CD4-positive, alpha-beta T cell treated with Interferon gamma for 1 hour (primary cell): ENCODE data around the gene KANSL1.
"Not testable (repeated sequence)": the region's sequence is repeated elsewhere in the genome, so short reads cannot be mapped to it uniquely, and the experiment has no call there.

Experiments
- DNase-seq: peaks from one replicate; pipeline ENCODE4 v3.0.0-alpha.2; 2020

KANSL1 gene

GRCh38 chr17:46108550-46109110 is 84.6 kb downstream of the KANSL1 start:
- no peak for DNase-seq

- DNase-seq = no peak
Observed at GRCh38 chr17:46108120-46108519, 85.1 kb downstream of the KANSL1 start.

DNA sequence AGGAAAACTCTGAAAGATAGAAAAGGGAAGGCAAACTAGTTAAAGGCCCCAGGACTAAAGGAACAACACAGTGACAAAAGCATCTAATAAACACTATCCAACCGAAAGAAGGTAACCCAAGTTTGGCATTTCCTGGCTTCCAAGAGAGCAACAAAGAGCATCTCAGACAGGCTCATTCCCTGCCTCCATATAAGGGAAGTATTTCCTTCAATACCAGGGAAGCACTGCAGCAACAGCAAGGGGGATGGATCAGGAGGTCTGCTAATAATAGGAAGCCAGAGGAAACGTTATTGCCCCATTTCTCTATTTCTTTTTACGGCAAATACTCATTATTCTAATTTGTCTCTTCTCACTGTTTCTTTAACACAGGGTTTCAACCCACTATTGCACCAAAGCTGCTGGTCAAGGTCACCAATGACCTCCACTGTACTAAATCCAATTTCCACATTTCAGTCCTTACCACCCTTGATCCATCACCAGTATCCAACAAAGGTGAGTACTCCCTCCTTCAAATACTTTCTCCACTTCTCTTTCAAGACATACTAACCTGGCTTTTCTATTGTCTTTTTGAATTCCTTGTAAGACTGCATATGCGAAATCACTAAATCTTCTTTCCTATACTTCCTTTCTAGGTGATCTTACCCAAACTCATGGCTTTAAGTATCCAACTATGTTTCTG is 86.1 kb downstream of the KANSL1 start:
- no peak for DNase-seq

GRCh38 chr17:46102806-46103205 is 90.4 kb downstream of the KANSL1 start:
- not testable (repeated sequence) for DNase-seq

- not testable (repeated sequence) for DNase-seq
Observed at GRCh38 chr17:46101785-46102617, 91.2 kb downstream of the KANSL1 start.

DNA sequence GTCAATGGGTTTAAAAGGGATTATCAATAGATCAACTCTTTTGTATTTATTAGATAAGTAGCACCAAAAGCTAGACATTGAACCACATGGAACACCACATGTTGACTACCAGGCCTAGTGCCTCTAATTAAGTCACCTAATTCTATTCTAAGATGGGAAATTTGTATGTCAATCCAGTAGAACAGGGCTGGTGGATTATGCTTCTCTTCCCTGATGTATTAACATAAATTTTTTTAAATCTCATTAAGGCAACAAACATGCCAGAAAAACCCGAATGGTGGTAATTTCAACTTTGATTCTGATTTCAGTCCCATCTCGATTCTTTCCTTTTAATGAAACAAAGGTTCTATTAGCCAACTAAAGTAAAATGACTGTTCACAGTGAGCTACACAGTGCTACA is 92.6 kb downstream of the KANSL1 start:
- DNase-seq = no peak

DNA sequence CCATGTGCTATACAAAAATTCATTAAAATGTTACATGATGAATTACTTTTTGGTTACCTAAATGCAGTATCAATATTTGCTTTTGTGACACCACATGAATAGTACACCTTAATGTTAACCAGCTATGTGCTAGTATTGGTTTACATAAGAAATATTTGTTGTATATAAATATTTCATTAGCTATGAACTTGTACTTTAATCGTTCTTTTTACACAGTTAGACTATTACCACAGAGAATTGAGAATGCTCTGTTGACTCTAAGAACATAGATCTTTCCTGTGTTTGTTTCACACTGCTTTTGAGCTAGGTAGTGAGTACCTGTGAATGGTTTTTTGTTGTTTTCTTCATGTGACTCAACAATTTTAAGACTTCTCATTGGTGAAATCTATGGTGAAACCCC is 93.4 kb downstream of the KANSL1 start:
- no peak for DNase-seq

DNA sequence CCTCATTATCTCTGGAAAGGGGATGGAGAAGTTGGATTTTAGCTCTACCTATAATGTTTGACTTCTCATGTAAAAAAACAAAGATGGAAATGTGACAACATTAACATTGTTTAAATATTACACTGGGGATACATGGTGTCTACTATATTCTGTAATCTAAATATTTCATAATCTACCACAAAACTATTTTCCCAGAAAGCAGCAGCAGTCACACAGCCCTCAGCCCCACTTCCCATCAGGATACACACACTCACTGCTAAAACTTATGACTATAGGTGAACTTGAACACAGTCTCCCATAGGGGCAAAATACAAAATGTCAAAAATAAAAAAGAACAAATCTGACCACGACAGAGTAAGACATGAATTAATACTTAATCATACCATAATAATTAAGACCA is 95.7 kb downstream of the KANSL1 start:
- no peak for DNase-seq

DNA sequence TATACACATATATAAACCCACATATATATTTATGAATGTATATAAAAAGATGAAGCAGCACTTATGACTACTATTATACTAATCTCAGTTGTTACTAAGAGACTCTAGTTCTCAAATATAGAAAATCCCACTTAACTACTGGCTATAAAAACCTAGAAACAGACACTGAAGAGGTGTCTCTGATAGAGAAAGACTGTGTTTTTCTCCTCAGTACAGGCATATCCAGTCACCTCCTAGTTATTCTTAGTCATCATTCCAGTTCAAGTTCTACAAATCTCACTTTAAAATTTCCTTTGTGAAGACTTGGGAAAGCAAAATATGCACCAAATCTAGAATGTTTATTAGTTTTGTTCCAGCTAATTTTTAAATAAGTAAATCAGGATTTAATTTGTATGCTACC is 100.2 kb downstream of the KANSL1 start:
- DNase-seq = no peak

- DNase-seq = no peak
Observed at GRCh38 chr17:46090871-46091270, 102.4 kb downstream of the KANSL1 start.

DNA sequence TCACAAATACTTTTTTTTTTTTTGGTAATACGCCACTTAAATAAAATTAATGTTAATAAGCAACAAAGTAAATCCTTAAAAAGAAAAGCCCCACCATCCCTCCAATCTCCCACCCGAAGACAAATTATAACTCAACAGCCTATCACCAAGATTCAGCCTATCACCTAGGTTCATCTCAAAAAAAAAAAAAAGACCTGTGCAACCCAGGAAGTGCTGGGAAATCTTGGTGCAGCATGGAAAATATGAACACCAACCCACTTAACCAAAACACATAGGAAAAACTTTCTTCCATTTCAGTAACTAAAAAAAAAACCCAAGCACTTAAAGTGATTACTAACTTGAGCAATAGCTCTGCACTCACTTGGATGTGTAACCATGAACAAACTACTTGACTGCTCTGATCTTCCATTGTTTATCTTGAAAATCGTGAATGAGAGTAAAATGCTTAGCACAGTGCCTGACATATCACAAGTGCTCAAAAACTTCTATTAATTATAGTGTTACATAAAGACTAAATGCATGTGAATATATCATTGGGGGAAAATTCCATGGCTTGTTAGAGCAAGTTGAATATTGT is 103.8 kb downstream of the KANSL1 start:
- no peak for DNase-seq

DNA sequence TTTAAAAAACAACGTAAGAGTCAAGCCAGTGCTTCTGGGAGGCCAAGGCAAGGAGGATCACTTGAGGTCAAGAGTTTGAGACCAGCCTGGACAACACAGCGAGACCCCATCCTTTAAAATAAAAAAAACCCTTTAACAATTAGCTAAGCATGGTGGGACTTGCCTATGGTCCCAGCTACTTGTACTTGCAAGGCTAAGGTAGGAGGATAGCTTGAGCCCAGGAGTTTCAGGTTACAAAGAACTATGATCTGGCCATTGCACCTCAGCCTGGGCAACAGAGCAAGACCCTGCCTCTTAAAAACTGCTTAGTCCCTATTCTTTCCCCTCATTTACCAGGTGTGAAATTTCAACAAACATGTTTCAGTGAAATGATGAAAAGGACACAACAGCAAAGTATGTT is 104.6 kb downstream of the KANSL1 start:
- no peak for DNase-seq

DNA sequence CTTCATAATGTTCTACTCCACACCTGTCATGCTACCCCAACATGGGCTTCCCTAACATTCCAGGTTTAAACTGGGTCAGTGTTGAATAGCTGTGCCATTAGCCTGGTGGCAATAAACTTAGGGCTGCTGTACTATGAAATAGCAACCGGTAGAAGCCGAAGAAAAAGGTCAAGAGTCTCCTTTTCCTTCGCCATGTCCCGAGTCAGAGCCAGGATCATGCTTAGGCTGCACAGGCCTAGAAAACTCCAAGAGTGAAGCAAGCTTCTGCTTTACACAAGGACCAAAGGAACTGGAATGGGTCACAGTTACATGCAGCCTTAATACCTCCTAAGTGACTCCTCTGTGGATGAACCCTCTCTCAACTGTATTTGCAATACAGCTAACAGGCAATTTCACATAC is 105.4 kb downstream of the KANSL1 start:
- DNase-seq = not testable (repeated sequence)

DNA sequence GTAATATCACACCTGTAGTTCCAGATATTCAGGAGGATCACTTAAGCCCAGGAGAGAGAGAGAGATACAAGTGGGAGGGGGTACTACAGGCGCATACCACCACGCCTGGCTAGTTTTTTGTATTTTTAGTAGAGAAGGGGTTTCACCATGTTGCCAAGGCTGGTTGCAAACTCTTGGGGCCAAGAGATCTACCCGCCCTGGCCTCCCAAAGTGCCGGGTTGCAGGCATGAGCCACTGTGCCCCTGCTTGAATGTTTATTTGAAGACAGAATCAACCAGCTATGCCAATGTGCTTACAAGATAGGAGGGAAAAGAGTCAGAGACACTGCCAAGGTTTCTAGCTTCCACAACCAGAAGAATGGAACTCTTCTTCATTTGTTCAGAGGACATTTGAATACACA is 106.4 kb downstream of the KANSL1 start:
- DNase-seq = no peak

DNA sequence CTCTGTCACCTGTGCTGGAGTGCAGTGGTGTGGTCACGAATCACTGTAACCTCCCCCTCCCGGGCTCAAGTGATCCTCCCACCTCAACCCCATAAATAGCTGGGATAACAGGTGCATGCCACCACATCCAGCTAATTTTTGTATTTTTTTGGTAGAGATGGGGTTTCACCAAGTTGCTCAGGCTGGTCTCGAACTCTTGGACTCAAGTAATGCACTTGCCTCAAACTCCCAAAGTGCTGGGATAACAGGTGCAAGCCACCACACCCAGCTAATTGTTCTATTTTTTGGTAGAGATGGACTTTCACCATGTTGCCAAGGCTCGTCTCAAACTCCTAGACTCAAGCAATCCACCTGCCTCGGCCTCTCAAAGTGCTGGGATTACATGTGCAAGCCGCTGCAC is 107.7 kb downstream of the KANSL1 start:
- DNase-seq = no peak

DNA sequence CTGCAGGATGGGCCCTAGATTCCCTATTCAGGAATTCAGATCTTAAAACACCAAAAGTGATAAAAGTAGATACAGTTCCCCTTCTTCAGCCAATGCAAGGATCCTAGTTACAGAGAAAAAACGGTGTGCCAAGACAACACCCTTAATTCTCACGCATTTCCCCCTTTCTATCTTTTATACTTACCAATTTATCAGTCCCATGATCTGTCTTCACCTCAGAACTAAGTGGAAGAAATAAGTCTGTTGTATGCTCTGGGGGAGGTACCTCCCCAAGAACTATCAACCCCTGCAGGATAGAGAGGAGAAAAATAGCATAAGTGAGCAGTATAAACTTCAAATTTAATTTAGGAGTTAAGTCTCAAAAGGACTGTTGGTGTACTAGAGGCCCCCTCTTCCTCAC is 111.0 kb downstream of the KANSL1 start:
- no peak for DNase-seq

GRCh38 chr17:46081018-46081320 is 112.3 kb downstream of the KANSL1 start:
- no peak for DNase-seq

DNA sequence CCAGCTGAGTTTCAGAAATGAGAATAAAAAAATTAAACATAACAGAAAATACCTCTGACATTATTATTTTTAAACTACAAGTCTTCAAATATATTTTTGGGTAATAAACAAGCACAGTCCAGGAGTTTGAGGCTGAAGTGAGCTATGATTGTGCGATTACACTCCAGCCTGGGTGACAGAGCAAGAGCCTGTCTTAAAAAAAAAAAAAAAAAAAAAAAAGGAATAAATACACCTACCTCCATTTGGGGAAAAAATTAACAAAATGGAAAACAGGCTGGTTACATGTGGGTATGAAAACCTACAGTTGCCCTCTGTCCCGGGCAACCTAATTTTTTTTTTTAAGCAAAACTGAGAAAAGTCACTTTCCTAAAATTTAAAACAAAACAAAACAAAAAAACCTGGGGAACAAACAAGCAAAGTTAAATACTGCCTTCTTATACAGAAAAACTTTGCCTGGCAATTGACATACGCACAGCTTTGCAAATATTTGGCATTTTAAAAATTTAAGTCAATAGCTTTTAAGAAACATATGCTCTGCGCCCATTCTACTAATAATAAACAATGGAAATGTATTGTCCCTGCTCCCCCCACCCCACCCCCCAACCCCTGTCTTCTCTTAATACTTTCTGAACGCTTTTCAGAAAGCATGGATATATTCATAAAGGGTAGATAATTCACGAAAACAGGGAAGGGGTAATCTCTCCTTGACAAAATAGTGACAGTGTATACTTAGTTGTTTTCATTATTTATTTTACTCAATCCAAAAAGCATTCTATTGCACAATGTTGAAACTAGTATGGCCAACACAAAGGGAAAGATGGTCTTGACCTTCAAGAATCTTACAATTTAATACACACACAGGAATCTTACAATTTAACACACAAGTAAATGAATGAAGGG is 112.9 kb downstream of the KANSL1 start:
- no peak for DNase-seq

GRCh38 chr17:46078675-46079074 is 114.6 kb downstream of the KANSL1 start:
- no peak for DNase-seq

- DNase-seq = no peak
Observed at GRCh38 chr17:46074540-46074939, 118.7 kb downstream of the KANSL1 start.

GRCh38 chr17:46072998-46073397 is 120.2 kb downstream of the KANSL1 start:
- DNase-seq = no peak

GRCh38 chr17:46071796-46072195 is 121.4 kb downstream of the KANSL1 start:
- DNase-seq = no peak

- DNase-seq = no peak
Observed at GRCh38 chr17:46064460-46064859, 128.8 kb downstream of the KANSL1 start.
